ENCODE measurements around the gene ZNF548. TPM values are rescaled to one million over a fixed set of nuclear protein-coding genes. Genes with fewer than 3 reads are reported as not detected.
"Not testable (repeated sequence)": the region's sequence is repeated elsewhere in the genome, so short reads cannot be mapped to it uniquely, and the experiment has no call there.

The ZNF548 gene
- total RNA-seq, 4 donors from 2014 or later = 17.9 to 36.8 (median 21.8) TPM

GRCh38 chr19:57362997-57363687 lies 26.5 kb upstream of the ZNF548 start, which contains the start of the genes TRAPPC2B and ZNF547:
TRAPPC2B (plus strand) TSS chr19:57363551; CDS start chr19:57364834, 1,283 bp downstream.
ZNF547 (plus strand) TSS chr19:57363551; CDS start chr19:57368556, 5,005 bp downstream.
- peak within 1 kb of the TSS; percentile 87 to 97 (median 96) for H3K27ac ChIP-seq
- peaks cover 0 to 40% (median 0%) of the 10 kb centered on the region in 3 donors for H3K9me3 ChIP-seq
- peak; percentile 99 for ATAC-seq
- peak within 1 kb of the TSS; percentile 59 to 89 for H3K4me3 ChIP-seq
- H3K4me1 ChIP-seq = peaks cover 0 to 20% (median 7%) of the 10 kb centered on the region in 3 donors
- H3K36me3 ChIP-seq = peaks cover 0 to 31% of the 10 kb centered on the region in 2 donors
- 0 to 4% methylated on average over 10 to 11 of the region's 47 CpGs for WGBS, 2 donors (ENCODE audit: low coverage in 1 of 2)
- H3K27me3 ChIP-seq = no peaks in the 10 kb centered on the region
- TF ChIP-seq POLR2AphosphoS5 (IDR thresholded peaks at IDR 0.05) = peak; percentile 79
- no peak for TF ChIP-seq EP300 (IDR thresholded peaks at IDR 0.05)
- peak; percentile 39 to 56 for TF ChIP-seq POLR2A (IDR thresholded peaks at IDR 0.05)

GRCh38 chr19:57363688-57364181 lies 25.9 kb upstream of the ZNF548 start:
- peaks cover 0 to 34% (median 0%) of the 10 kb centered on the region in 3 donors for H3K9me3 ChIP-seq

GRCh38 chr19:57366776-57367175 lies 22.9 kb upstream of the ZNF548 start:
- Histone ChIP-seq H3K4me1 (peaks cover 0 to 20% (median 7%) of the 10 kb centered on the region in 3 donors), H3K4me3 (no peak overlapping the region), H3K36me3 (peaks cover 0 to 27% of the 10 kb centered on the region in 2 donors), H3K27ac (no peak overlapping the region), H3K9me3 (peaks cover 0 to 10% (median 0%) of the 10 kb centered on the region in 3 donors), H3K27me3 (no peaks in the 10 kb centered on the region)
- TF ChIP-seq POLR2AphosphoS5 (IDR thresholded peaks at IDR 0.05) = no peak
- no peak for TF ChIP-seq EP300 (IDR thresholded peaks at IDR 0.05)
- TF ChIP-seq CTCF (IDR thresholded peaks at IDR 0.05) = no peak
- no peak for TF ChIP-seq POLR2A (IDR thresholded peaks at IDR 0.05)
- WGBS, 2 donors (ENCODE audit: low coverage in 1 of 2) = 89 to 94% methylated on average over 2 of the region's 2 CpGs
- no peak for ATAC-seq

More at GRCh38 chr19:57363688-57364181, 25.9 kb upstream of the ZNF548 start:
- Histone ChIP-seq H3K27ac (peak overlapping the region; percentile 87 to 97 (median 96)), H3K27me3 (no peaks in the 10 kb centered on the region), H3K4me1 (peaks cover 0 to 20% (median 7%) of the 10 kb centered on the region in 3 donors), H3K36me3 (peaks cover 0 to 29% of the 10 kb centered on the region in 2 donors), H3K4me3 (peak overlapping the region; percentile 59 to 89)
- TF ChIP-seq POLR2AphosphoS5 (IDR thresholded peaks at IDR 0.05) (no peak), EP300 (IDR thresholded peaks at IDR 0.05) (no peak)
- 0% methylated on average over 3 to 4 of the region's 18 CpGs for WGBS, 2 donors (ENCODE audit: low coverage in 1 of 2)
- ATAC-seq = no peak

- H3K4me1 ChIP-seq = no peaks in the 10 kb centered on the region
- no peak overlapping the region for H3K27ac ChIP-seq
- no peak overlapping the region for H3K4me3 ChIP-seq
- TF ChIP-seq EP300 (IDR thresholded peaks at IDR 0.05) (no peak), CTCF (IDR thresholded peaks at IDR 0.05) (no peak), POLR2A (IDR thresholded peaks at IDR 0.05) (no peak), POLR2AphosphoS5 (IDR thresholded peaks at IDR 0.05) (no peak)
- 92 to 98% methylated on average over 2 to 4 of the region's 6 CpGs for WGBS, 2 donors (ENCODE audit: low coverage in 1 of 2)
- no peak for ATAC-seq
- peaks cover 0 to 47% (median 0%) of the 10 kb centered on the region in 3 donors for H3K9me3 ChIP-seq
- H3K27me3 ChIP-seq = no peaks in the 10 kb centered on the region
- H3K36me3 ChIP-seq = peaks cover 0 to 82% of the 10 kb centered on the region in 2 donors
These were observed 15.5 kb upstream of the ZNF548 start for GRCh38 chr19:57374179-57374578.

GRCh38 chr19:57374647-57375046 lies 15.0 kb upstream of the ZNF548 start:
- not testable (repeated sequence) for H3K27me3 ChIP-seq
- H3K36me3 ChIP-seq = peaks cover 0 to 82% of the 10 kb centered on the region in 2 donors

GRCh38 chr19:57376151-57376550 lies 13.5 kb upstream of the ZNF548 start:
- no peaks in the 10 kb centered on the region for H3K27me3 ChIP-seq
- peaks cover 0 to 52% (median 0%) of the 10 kb centered on the region in 3 donors for H3K9me3 ChIP-seq
- no peak for ATAC-seq
- no peak for TF ChIP-seq POLR2A (IDR thresholded peaks at IDR 0.05)
- no peak for TF ChIP-seq POLR2AphosphoS5 (IDR thresholded peaks at IDR 0.05)
- no peak for TF ChIP-seq CTCF (IDR thresholded peaks at IDR 0.05)
- TF ChIP-seq EP300 (IDR thresholded peaks at IDR 0.05) = no peak
- H3K4me3 ChIP-seq = no peak overlapping the region
- H3K27ac ChIP-seq = no peak overlapping the region
- WGBS, 2 donors (ENCODE audit: low coverage in 1 of 2) = 90 to 100% methylated on average over 2 to 6 of the region's 6 CpGs
- no peaks in the 10 kb centered on the region for H3K4me1 ChIP-seq
- peaks cover 0 to 77% of the 10 kb centered on the region in 2 donors for H3K36me3 ChIP-seq

More at GRCh38 chr19:57374647-57375046, 15.0 kb upstream of the ZNF548 start:
- not testable (repeated sequence) for ATAC-seq, H3K4me3 ChIP-seq, H3K4me1 ChIP-seq, H3K27ac ChIP-seq
- WGBS, 2 donors (ENCODE audit: low coverage in 1 of 2) = 94 to 100% methylated on average over 2 of the region's 2 CpGs
- H3K9me3 ChIP-seq = peaks cover 0 to 47% (median 0%) of the 10 kb centered on the region in 3 donors
